Measurements from ENCODE around the gene OR2V1. TPM values are rescaled to one million over a fixed set of nuclear protein-coding genes. Genes with fewer than 3 reads are reported as not detected.
A peak's percentile ranks its signal among the peaks of the same experiment; 100 is the strongest.
"Not testable (repeated sequence)": the region's sequence is repeated elsewhere in the genome, so short reads cannot be mapped to it uniquely, and the experiment has no call there.

Gene OR2V1
- total RNA-seq, 1 experiment from 2014 or later, result not detected

DNA sequence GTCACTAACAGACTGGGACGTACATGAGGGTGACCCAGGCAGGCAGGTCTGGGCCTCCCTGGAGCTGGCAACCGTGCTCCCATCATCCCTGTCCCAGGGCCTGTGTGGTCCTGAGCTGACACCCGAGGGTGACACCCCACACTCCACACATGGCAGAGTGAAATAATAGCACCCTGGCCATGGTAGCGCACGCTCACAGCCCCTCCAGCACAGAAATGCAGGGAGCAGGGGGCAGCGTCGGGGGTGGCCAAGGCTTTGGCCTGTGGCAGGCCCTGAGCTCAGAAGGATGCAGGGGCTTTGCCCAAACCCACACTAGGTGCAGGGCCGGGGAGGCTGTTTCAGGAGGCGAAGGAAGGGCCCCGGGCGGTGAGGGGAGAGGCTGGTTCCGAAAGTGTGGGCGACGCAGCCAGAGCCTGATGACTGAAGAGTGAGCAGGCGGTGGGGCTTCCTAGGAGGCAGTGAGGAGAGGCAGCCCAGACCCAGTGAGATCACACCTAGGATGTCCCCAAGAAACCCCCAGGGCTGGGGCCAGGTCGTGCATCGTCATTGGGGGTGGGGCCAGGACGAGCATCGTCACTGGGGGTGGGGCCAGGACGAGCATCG, 29.3 kb upstream of the OR2V1 start:
- peak; percentile 83 for DNase-seq (ENCODE audit: low read depth)

DNA sequence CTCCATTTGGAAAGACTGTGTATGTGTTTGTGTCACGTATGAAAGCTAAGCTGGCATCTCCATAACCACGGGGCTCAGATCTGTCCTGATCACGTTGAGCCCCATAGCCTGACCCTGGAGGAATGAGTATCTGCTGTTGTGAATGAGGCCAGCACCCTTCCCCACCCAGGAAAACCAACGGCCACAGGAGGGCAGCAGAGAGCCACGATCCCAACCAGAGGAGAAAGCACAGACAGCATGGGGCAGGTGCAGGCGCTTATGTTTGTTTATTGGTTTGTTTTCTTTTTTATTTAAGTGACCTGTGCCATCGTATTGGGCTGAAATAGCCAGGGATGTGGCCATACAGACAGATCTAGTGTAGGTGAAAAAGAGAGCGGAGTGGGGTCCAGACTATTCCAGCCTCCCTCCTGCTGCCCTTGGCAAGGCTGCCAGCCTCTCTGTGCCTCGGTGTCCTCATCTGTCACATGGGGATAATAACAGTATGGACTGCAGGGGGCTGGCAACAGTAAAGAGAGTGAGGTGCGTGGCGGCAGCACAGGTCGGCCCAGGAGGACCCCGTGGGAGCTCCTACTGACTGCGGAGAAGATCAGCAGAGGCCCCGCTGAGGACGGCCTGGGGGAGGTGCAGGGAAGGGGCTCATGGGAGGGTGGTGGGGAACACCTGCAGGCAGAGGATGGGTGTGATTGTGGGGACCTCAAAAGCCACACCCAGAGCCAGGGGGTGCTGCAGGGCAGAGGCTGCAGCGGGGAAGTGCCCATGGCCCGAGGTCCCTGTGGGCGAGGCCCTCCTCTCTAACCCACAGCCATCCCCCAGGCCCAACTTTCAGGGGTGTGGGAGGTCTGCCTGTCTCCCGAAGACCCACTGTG, 28.6 kb upstream of the OR2V1 start:
- DNase-seq (ENCODE audit: low read depth), result peak; percentile 88

DNA sequence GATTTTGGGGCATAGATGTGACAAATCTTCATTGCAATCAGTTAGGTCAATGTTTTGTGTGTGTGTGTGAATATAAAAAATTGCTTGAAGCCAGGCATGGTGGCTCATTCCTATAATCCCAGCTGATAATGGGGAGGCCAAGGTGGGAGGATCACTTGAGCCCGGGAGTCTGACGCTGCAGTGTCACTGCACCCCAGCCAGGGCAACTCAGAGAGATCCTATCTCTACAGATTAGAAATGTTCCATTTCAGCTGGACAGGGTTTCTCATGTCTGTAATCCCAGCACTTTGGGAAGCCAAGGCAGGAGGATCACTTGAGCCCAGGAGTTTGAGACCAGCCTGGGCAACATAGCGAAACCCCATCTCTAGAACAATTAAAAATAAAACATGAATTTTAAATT, 27.9 kb upstream of the OR2V1 start:
- DNase-seq (ENCODE audit: low read depth), result no peak

DNA sequence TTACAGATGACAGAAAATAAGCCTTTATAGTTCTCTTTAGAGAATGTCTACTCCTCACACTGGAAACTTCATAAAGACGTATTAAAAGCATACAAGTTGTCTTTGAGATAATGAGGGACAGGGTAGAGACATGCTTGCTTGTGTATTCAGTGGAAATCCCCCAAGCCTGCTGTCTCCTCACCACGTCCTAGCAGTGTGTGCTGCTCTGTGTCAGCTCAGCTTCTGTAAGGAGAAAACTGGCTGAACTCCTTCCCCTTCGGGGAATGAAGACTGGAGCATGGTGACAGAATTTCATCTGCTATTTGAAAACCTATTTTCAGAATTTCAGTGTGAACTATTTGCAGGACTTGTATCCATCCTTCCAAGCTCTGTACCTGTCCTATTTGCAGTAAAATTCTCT, 25.8 kb upstream of the OR2V1 start:
- no peak for DNase-seq (ENCODE audit: low read depth)

DNA sequence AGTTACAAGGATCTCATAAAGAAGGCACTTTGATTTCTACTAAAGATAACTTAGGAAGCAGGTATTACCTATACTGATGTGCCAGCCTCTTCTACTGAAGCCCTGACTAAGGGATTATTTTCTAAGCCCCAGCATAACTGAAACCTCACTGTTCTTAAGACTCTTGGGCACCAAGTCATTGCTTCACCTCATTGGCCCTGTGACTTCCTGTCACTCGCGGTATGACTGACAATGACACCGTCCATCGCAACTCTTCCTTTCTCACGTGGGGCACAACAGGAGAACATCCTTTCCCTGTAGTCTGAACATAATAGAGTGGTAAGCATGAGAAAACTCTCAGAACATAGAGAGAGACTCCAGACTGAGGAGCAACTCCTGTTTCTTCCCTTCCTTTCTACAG, 22.8 kb upstream of the OR2V1 start:
- no peak for DNase-seq (ENCODE audit: low read depth)

DNA sequence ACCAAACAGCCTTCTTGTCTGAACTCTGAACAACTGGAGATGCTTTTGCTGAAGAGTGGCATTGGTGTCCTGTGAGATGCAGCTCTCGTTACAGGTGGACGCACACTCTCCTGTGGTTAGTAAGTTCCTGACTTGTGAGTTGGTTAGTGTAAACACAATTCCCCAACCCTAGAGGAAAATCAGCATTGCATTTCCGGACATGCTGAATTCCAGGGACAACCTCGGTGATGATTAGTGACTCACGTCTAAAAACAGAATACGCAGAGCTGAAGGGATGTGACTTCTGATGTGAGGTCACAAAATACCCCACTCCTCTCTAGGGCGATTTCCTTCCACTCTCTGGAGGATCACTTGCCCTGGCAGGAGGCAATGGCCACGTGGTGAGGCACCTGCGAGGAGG, 21.4 kb upstream of the OR2V1 start:
- peak; percentile 57 for DNase-seq (ENCODE audit: low read depth)

DNA sequence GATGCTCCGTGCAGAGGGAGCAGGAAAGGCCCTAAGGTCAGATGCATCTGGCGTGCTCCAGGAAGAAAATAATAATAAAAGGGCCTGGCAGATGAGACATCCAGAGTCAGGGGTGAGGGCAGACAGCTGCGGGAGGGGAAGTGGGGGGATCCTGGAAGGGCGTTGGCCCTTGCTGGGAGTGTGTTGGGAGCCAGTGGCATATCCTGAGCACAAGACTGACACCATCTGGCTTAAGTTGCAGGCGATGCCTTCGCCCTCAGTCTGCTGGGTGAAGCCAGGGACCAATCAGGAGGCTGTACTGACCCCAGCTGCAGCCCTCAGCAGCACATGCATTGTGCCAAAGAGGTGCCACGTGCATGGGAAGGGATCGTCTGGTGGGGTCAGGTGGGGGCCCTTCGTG, 20.2 kb upstream of the OR2V1 start:
- DNase-seq (ENCODE audit: low read depth), result peak; percentile 54

DNA sequence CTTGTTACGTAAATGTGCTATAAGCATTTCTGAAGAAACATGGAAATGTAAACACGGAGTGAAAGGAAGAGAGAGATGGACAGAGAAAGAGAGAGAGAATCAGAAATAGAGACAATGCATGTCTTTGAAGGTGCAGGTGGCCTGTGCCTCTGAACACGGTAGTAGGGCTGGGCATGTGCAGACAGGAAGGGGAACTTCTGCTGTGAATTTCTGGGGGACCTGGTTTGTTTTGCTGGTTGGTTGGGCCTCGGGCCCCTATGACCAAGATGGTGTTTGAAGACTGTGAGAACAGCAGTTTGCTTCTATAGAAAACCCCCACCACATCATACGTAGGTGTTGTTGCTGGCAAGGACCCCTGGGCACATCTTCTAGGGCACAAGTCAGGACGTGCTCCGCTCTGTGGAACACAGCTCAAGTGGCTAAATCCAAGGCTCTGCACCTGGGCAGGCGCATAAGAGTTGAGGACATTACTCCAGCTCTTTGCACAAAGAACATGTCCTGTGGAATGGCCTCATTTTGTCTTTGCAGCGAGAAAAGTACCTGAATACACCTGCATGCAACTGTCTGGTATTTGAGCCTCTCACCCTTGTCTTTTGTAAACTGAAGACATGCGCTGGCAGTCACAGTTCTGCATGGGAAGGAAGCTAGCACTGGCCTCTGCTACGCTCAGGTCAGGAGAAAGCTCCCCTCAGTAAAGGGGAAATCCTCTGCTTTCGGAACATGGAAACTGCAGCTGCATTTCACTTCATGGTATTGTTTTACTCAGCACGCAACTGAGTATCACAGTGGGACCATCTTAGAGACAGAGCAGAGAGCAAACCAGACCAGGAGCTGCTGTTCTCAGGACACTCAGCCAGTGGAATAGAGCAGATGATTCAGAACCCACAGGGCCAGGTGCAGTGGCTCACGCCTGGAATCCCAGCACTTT, 19.1 kb upstream of the OR2V1 start:
- DNase-seq (ENCODE audit: low read depth), result no peak

DNA sequence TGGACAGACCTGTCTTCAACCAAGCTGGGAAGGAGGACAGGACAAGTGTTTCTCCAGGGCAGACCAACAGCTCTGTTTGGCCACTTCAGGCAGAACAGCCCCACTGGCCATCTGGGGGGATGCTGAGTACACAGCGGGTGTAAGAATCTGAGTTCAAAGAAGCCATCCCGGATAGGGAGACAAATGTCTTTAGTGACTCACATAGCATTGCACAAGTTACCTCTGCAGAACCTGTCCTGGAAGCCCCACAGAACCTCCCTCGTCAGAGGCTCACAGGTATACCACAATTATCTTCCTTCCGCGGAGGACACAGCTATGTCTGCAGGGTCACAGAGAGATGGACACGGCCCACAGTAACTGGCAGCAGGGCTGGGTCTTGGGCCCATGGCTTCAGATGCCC, 18.4 kb upstream of the OR2V1 start:
- no peak for DNase-seq (ENCODE audit: low read depth)

DNA sequence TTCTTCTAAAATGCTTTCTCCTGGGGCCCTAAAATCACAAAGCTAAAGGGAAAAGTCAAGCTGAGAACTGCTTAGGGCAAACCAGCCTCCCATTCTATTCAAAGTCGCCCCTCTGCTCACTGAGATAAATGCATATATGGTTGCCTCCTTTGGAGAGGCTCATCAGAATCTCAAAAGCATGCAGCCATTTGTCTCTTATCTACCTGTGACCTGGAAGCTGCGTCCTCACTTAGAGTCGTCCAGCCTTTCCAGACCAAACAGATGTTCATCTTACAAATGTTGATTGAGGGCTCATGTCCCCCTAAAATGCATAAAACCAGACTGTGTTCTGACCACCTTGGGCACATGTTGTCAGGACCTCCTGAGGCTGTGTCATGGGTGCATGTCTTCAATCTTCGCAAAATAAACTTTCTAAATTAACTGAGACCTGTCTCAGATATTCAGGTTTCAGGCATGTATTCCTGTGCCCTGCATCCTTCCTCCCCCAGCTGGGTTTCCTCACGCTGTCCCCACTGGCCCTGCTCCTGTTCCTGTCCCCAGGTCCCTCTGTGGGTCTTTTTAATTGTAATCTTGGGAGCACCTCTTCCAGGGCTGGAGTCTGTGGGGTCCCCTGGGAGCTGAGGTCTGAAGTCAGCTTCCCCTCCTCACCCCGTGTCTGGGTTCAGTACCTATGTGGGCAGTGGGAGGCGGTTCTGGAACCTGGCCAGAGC, 16.1 kb upstream of the OR2V1 start, which contains the start of gene OR2V2:
Gene OR2V2, plus strand, starts transcription at position 660 of the 710 bp plus-strand sequence. CDS start 7,357 bp downstream, outside the sequence.
- not testable (repeated sequence) for DNase-seq (ENCODE audit: low read depth)

DNA sequence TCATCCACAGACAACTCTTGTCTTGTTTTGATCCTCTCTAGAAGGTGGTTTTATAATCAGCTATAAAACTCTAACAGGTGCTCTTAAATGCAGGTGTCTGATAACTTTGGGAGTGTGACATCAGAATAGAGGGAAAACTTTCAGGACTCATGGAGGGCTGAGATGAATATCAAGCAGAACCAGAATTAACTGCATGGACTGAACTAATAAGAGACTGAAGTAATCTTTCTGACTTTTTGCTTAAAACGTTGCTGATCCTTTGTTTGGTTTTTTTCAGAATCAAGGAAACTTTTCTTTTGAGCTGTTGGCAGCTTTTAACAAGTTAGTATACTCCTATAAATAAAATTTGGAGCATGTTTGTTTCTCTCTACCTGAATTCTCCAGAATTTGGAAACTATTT, 14.2 kb upstream of the OR2V1 start:
- no peak for DNase-seq (ENCODE audit: low read depth)

DNA sequence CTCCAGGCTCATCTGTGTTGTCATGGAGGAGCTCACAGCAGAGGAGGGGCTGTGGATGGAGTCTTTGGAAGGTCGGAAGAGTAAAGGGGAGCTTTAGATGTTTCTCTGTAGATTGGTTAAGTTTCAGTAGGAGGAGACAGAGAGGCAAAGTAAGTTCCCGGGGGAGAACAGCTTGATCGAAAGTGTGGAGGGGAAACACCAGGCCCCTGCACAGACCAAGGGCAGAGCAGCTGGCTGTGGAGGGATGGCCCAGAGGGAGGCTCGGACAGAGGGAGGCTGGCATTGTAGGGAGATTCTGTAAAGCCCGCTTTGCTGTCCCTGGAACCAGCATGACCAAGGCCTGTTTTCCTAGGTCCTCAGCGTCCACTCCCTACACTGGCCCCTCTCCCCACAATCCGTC, 11.1 kb upstream of the OR2V1 start:
- DNase-seq (ENCODE audit: low read depth), result no peak

DNA sequence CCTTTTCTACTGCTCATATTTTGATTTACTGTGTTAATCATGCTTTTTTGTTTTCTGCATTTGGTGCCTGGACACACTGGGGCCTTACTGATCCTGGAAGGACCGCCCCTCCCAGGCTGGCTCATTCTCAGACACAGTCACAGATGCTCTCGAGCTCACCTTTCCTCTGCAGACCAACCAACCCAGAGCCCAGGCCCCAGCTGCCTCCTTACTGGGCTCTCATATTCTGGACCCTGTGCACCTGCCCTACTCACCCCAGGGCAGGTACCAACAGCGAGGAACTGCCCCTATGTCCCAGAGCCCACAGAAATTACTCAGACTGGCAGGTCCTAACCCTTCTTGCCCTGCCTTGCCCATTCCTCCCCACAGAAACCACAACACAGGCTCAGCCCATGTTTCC, 9.8 kb upstream of the OR2V1 start:
- DNase-seq (ENCODE audit: low read depth), result no peak

DNA sequence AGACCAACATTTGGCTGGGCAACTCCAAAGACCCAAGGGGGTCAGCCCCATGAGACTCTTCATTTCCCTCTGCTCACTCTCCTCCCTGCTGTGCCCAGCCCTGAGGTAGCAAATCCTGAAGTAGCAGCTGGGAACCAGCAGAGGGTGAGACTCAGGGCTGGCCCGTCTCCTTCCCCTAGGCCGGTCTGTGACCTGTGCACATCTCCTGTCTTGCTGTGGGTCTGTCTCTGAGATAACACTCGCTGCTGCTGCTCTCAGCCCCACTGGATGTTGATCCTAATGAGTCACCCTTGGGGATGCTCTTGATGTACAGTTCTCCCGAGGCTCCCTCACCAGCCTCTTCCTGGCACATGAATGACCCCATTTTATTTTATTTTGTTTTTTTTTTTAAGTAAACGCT, 7.3 kb upstream of the OR2V1 start:
- peak; percentile 41 for DNase-seq (ENCODE audit: low read depth)

DNA sequence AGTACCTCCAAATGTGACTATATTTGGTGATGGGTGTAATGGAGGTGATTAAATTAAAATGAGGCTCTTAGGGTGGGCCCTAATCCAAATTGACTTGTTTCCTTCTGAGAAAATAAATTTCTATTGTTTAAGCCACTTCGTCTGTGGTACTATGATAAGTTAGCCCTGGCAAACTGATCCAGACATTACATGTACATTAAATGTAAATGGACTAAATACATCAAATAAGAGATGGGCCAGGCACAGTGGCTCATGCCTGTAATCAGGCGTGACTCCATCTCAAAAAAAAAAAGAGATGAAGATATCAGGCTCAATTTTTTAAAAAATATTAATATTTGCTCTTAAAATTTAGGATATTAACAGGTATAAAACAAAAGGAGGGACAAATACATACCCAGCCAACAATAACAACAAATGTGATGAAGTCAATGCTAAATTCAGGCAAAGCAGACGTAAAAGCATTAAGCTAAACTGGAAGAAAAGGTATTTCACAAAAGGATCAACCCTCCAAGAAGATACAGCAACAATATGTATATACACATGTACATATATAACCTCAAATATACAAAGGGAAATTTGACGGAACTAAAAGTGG, 5.5 kb upstream of the OR2V1 start:
- DNase-seq (ENCODE audit: low read depth), result no peak

DNA sequence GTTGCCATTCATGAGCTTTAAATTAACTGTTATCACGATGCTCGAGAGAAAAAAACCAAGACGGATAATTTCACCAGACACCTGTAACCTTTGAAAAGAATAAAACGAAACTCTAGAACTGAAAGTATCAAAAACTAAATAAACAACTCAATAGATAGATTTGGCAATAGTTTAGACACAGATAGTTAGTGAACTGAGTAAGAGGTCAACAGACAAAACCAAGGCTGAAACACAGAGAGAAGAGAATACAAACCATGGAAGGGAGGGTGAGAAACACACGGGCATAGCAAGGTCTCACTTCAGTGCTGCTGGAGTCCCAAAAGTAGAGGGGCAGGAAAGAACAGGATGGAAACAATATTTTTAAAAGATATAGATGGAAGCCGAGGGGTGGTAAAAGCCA, 3.3 kb upstream of the OR2V1 start:
- no peak for DNase-seq (ENCODE audit: low read depth)

DNA sequence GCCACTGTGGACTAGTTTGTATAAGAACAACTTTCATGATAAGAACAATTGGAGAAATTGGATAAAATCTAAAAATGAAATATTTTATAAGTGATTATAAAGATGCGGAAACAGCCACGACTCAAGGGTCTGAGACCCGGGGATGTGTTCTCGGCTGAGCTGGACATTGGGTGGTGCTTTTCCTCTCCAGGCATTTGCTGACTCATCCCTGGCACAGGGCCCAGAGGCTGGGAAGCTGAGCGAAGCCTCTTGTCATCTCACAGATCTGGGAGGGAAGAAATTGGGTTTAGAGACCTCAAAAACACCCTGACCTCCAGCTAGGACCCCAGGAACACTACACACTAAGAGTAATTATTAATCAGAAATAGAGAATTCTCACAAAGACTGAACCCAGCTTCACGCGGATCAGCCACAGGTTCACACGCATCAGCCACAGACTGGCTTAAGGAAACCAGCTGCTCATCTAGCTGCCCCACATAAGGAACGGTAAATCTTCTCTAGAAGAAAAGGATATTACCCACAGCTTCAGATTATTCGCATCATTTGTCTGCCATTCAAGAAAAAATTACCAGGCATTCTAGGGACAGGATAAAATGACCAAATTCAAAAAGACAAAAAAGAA, 2.8 kb upstream of the OR2V1 start:
- DNase-seq (ENCODE audit: low read depth), result peak; percentile 95

DNA sequence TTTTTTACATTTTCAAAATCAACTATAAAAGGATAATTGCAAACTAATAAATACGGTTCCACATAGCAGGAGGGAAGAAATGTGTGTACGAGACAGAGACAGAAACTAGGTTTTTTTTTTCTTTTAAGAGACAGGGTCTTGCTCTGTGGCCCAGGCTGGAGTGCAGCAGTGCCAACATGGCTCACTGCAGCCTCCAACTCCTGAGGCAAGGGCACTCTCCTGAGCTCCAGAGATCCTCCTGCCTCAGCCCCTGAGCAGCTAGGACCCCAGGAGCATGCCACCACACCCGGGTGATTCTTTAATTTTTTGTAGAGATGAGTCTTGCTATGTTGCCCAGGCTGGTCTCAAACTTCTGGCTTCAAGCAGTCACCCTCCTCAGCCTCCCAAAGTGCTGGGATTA, 2.1 kb upstream of the OR2V1 start:
- no peak for DNase-seq (ENCODE audit: low read depth)

DNA sequence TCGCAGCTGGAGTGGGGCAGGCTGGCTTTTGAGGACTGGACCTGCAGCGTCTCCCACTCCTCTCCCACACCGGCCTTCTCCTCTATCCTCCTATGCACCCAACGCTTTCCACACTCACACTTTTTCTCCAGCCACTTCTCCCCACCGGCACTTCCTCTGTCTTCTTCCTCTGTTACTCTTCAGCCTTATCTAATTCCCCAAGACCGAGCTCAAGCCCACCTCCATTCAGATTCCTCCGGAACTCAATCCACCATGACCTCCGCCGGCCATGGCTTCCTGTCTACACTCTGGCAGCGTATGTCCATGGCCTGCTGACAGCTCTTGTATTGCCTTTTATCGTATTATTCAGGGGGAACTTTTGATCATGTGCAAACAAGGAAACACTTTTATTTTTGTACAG, 545 bp upstream of the OR2V1 start:
- DNase-seq (ENCODE audit: low read depth), result no peak

DNA sequence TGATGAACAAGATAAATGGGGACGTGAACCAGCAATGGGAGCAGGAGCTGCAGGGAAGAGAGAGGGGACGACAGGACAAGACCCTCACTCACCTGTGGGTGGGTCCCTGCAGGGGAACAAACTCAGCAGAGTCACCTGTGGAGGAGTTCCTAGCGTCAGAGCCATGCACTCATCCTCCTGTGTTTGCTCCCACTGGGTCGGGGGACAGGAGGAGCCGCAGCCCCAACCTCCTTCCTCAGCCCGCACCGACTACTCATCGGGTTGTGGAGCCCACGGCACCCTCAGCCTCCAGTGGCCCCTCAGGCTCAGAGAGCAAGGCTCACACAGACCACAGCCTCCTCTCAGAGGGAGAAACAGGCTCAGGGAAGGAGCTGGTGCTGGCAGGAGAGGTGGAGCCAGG, 888 bp downstream of the OR2V1 start:
- DNase-seq (ENCODE audit: low read depth), result not testable (repeated sequence)

DNA sequence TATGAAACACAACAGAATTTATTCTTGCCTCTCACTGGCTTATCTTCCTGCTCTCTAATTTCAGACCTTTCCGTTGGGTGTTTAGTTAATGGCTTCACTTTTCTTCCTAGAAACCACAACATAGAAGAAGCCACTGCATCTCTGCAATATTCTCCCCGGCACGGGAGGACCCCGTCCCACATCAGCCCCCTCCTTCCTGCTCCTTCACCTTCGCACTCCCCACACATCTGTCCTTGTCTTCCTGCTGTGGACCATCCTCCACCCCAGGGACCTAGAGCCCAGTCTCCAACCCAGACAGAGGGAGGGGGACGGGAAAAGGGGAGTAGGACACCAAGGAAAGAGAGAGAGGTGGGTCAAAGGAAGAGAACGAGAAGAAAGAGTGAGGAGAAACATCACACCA, 1.4 kb downstream of the OR2V1 start:
- DNase-seq (ENCODE audit: low read depth), result no peak

Data from Daoy (cell line).